Embryonic facial prominence (tissue), 1 donor: ENCODE results near the gene TBC1D22A.

Experiments used
- DNase-seq: peaks from one replicate; pipeline ENCODE4 v3.0.0-alpha.2; 2016; ENCODE audit errors: extremely low spot score

The TBC1D22A gene

GRCh38 chr22:46954781-46955180 is 192.3 kb downstream of the TBC1D22A start:
- DNase-seq, result no peak

- no peak for DNase-seq
Measured at GRCh38 chr22:46956498-46957215, 194.2 kb downstream of the TBC1D22A start.

GRCh38 chr22:46957521-46957920 is 195.1 kb downstream of the TBC1D22A start:
- no peak for DNase-seq

GRCh38 chr22:46958191-46958590 is 195.7 kb downstream of the TBC1D22A start:
- DNase-seq, result no peak

DNA sequence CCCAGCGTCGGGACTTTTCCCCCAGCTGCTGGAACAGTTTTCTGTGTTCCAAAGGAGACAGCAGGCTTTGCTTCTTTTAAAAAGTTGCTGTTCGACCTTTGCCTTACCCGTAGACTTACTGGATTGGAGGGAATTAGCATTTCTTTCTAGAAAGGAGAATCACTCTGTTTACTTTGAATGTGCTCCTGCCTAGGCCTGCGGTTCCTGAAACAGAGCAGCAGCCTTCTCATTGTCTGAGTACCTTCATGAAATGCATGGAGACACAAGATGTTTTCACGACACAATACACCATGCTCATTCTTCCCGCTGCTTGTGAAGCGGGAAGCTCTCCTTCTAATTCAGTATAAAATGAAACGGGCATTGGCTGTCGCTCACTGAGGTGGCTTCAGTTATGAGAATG is 196.2 kb downstream of the TBC1D22A start:
- DNase-seq, result no peak

- DNase-seq, result no peak
Measured at GRCh38 chr22:46959369-46959768, 196.9 kb downstream of the TBC1D22A start.

- no peak for DNase-seq
Measured at GRCh38 chr22:46961591-46962295, 199.3 kb downstream of the TBC1D22A start.

DNA sequence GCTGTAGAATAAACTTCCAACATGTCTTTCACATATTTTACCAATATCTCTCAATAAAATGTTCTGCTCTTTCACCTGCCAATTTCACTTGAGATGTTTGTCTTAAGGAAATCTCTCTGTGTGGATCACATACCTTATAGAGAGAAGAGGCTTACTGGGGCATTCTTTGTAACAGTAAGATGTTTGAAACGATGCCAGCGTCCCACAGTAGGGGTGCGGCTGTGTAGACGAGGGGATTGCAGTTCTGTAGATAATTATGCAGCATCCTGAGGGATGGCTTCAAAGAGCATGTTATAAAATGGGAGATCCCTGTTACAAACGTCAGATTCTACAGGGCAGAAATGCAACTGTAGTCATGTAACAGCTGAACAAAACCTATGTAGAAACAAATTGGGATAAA is 200.0 kb downstream of the TBC1D22A start:
- no peak for DNase-seq

- no peak for DNase-seq
Measured at GRCh38 chr22:46963672-46964545, 201.5 kb downstream of the TBC1D22A start.

DNA sequence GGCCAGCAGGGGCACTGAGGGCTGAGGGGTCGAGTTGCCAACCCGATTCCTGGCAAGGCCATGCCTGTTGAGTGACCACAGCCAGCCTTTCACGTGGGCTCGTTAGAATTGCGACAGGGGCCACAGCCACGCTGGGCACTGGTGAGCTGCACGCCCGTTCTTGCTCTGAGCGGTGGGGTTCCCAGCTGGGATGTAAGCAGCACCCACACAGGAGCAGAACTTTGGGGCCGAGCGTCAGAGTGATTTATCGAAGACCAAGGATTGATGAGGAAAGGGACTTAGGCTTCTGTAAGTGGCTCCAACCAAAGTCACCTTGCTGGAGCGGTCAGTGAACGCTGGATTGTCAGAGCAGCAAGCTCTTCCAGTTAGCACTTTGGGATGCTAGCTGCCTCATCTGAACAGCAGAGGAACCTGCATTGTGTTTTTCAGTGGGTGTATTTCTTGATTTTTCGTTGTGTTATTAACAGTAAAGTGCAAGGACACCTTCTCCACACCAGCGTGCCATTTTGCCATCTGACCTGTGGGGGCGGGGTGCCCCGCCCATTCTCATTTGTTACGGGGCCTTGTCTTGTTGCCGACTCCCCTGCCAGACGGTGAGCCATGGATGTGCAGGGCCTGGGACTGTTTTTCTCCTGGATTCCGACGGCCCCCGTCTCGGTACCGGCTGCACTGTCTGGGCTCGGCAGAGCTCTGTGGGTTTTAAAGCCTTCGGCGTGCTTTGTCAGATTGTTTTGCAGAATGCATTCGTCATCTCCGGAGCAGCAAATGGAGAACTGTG is 202.5 kb downstream of the TBC1D22A start:
- no peak for DNase-seq

- no peak for DNase-seq
Measured at GRCh38 chr22:46965555-46966494, 203.4 kb downstream of the TBC1D22A start.

DNA sequence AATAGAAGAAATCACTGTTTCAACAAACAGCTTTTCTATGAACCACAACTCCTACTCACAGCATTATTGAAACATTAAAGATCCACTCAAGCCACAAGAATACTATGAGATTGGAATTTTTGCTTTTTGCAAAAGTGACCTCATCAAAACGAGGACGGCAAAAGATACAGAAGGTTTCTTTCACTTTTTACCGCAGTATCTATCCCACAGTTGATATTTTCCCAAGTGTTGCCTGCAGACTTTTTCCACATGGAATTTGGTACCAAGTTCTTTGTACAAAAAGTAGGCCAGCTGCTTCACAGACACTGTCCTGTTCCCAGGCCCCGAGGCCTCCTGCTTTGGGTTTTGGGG is 204.0 kb downstream of the TBC1D22A start:
- DNase-seq, result no peak

DNA sequence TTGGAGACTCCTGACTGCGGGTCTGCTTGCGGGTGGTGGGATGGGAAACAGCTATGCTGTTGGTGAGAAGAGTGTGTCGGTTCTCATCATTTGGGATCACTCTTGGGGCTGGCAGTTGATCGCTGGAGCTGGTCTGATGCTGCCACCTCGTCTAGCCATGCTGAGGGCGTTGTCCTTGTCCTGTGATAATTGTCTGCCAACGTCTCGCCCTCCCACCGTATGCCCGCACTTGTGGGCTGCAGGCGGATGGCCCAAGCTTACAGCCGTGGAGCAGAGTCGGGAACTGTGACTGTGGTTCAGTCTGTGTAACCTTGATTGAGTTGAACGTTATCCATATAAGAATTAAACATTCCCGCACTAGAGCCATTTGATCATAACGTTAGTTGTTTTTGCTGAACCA is 204.4 kb downstream of the TBC1D22A start:
- no peak for DNase-seq

DNA sequence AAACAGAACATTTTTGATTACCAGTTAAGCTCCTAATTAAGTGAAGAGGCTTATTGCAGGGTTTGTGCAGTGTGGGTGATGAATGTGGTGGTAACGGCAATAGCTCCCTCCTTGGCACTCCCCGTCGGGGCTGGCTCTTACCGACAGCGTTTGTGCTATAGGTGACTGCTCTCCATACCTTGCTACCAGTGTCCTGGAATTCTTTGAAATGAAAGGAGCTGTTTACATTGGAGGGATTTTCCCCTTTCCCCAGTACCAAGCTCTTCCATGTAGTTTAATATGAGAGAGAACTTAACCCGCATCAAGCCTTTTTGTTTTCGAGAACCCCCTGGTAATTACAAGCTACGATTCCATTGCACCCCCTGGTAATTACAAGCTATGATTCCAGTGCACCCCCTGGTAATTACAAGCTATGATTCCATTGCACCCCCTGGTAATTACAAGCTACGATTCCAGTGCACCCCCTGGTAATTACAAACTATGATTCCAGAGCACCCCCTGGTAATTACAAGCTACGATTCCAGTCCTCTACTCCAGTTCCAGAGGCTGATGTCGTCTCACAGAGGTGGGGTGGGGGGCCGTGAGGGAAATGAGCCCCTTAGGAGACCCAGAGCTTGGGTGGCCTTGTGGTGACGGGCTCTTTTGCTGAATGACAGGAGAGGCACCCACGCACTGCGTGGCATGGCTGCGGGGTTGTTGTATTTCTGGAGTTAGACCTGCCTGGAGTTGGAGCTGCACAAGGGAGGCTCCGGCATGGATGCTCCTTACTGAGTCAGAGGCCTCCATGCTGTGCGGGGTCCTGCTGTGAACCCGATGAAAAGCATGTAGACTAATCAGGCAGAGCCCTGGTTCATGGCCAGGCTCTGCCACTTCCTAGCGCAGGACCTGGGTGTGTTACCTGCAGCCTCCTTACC is 205.3 kb downstream of the TBC1D22A start:
- DNase-seq, result no peak

- DNase-seq, result no peak
Measured at GRCh38 chr22:46968359-46968740, 205.9 kb downstream of the TBC1D22A start.

- DNase-seq, result no peak
Measured at GRCh38 chr22:46968848-46969247, 206.4 kb downstream of the TBC1D22A start.

DNA sequence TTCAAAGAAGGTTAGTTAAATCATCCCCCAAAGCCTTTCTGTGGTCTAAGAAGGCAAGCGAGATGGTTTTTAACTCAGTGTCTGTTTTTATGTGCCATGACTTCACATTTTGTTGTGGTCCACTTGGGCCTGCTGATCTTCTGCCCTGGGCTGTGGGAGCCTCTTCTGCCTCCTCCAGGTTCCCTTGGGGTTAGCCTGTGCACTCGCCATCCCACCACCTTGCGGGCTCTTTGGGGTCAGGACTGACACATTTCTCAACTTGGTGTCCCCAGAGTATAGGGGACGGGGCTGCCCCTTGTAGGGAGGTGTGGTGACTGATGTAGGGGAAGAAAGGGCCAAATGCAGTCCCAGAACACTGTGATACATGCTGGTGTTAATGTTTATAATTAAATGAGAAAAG is 207.0 kb downstream of the TBC1D22A start:
- DNase-seq, result no peak

DNA sequence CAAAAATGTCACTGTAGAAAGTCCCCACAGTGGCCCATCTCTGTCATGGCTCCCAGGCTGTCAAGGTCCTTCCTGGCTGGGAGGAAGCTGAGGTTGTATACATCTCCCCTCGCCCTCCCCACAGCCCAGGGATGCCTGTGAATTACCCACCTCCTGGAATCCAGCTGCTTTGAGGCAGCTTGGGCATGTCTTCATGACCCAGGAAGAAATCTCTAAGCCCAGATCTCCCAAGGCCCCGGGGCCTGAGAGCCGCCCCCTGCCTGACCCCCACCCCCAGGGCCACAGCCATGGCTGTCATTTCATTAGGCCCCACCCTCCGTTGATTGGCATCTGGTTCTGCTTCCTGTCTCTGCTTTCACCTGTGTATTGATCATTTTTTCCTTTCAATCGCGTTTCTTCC is 207.5 kb downstream of the TBC1D22A start:
- DNase-seq, result no peak

- no peak for DNase-seq
Measured at GRCh38 chr22:46970411-46971098, 208.1 kb downstream of the TBC1D22A start.
